Measurements from ENCODE around the gene SFSWAP. TPM values are rescaled to one million over a fixed set of nuclear protein-coding genes. Genes with fewer than 3 reads are reported as not detected.

Gene SFSWAP
- total RNA-seq, 4 donors from 2014 or later = 29.9 to 64.7 (median 45.3) TPM

DNA sequence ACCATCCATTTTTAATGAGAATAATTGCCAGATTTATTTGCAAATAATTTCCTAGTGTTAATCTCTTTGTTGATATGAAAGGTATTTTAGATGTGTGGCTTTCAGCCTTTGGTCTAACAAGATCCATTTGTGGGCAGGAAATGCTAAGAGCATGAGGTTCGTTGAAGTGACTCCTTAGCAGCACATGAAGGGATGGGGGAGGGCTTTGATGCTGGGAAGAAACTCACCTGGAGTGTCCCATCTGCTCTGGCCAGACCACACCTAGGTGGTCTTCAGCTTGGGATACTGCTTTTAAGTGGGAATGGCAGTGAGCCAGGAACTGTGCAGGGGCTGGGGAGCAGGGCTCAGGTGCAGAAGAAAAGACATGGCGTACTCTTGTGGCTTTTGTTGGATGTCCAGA lies 13.6 kb downstream of the SFSWAP start:
- TF ChIP-seq CTCF (IDR thresholded peaks at IDR 0.05) = no peak
- ATAC-seq (ENCODE audit: low FRiP score) = no peak

GRCh38 chr12:131725503-131725902 lies 14.6 kb downstream of the SFSWAP start:
- TF ChIP-seq CTCF (IDR thresholded peaks at IDR 0.05) = no peak
- DNase-seq (ENCODE audit: low spot score) (no peak), ATAC-seq (ENCODE audit: low FRiP score) (no peak)

More for the DNA sequence above, 13.6 kb downstream of the SFSWAP start:
- no peak for DNase-seq (ENCODE audit: low spot score)

DNA sequence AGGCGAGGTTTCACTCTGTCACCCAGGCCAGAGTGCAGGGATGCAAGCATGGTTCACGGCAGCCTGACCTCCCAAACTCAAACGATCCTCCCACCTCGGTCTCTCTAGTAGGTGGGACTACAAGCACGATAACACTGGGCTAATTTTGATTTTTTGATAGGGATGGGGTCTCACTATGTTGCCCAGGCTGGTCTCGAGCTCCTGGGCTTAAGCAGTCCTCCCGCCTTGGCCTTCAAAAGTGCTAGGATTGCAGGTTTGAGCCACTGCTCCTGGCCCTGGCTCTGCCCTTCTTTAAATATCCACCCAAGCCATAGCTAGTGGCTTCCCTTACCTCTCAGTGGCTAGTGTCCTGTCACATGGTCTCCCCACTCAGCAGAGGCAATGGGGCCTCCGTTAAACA lies 17.8 kb downstream of the SFSWAP start:
- ATAC-seq (ENCODE audit: low FRiP score) = no peak

DNA sequence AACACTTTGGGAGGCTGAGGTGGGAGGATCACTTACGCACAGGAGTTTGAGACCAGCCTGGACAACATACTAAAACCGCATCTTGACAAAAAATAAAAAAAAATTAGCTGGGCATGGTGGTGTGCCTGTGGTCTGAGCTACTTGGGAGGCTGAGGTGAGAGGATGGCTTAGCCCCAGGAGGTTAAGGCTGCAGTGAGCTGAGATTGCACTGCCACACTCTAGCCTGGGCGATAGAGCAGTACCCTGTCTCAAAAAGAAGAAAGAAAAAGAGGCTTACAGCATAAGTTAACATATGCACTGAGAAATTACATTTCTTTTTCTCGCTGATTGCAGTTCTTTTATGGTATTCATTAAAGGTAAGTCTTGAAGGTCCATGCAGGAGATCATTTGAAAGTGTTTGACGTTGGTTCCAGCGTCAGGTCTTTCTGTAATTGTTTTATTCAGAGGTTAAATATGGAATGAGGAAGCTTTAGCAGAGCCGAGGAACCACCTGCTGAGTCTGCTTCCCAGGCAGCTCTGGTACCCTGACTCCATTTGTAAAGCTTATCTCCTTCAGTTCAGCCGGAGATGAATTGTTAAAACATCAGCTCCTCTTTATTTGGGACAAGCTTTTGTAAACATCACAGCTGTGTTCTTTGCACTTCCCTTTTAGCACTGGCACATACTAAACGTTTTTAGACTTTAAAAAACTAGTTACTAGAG lies 18.5 kb downstream of the SFSWAP start:
- DNase-seq (ENCODE audit: low spot score) (no peak), ATAC-seq (ENCODE audit: low FRiP score) (no peak)
- TF ChIP-seq CTCF (IDR thresholded peaks at IDR 0.05) = no peak

More for the DNA sequence above, 17.8 kb downstream of the SFSWAP start:
- TF ChIP-seq CTCF (IDR thresholded peaks at IDR 0.05) = no peak
- no peak for DNase-seq (ENCODE audit: low spot score)

GRCh38 chr12:131732996-131733615 lies 22.2 kb downstream of the SFSWAP start:
- no peak for DNase-seq (ENCODE audit: low spot score)
- ATAC-seq (ENCODE audit: low FRiP score) = no peak
- TF ChIP-seq CTCF (IDR thresholded peaks at IDR 0.05) = no peak

GRCh38 chr12:131733874-131734273 lies 23.0 kb downstream of the SFSWAP start:
- TF ChIP-seq CTCF (IDR thresholded peaks at IDR 0.05) = no peak
- DNase-seq (ENCODE audit: low spot score) (no peak), ATAC-seq (ENCODE audit: low FRiP score) (no peak)
